Vagina (tissue), 2 donors: ENCODE data around the gene MARK1.
"Not testable (repeated sequence)": the region's sequence is repeated elsewhere in the genome, so short reads cannot be mapped to it uniquely, and the experiment has no call there.

Experiments
- CTCF ChIP-seq, 3 experiments: fragments of 450-650 bp in 2 of 3; fragments of 200-600 bp in 1 of 3; sonication (generic) in 1 of 3; IDR thresholded peaks; one replicate each; pipeline ENCODE4 v1.5.1; 2017 to 2019; ENCODE audit warnings: antibody characterized with exemption in 3 of 3, mild to moderate bottlenecking in 2 of 3, moderate library complexity in 2 of 3
- POLR2A ChIP-seq, 2 donors: fragments of 450-650 bp; IDR thresholded peaks; one replicate each; pipeline ENCODE4 v1.6.1; 2017; ENCODE audit warnings: antibody characterized with exemption in 2 of 2, mild to moderate bottlenecking in 2 of 2, moderate library complexity in 2 of 2
- POLR2AphosphoS5 ChIP-seq, 2 donors: sonication (generic); formaldehyde crosslinking; IDR thresholded peaks; one replicate each; pipeline ENCODE4 v1.9.0; 2017; ENCODE audit warnings: antibody characterized with exemption in 2 of 2, mild to moderate bottlenecking in 2 of 2, low read depth in 1 of 2; ENCODE audit not compliant: insufficient read depth in 1 of 2

DNA sequence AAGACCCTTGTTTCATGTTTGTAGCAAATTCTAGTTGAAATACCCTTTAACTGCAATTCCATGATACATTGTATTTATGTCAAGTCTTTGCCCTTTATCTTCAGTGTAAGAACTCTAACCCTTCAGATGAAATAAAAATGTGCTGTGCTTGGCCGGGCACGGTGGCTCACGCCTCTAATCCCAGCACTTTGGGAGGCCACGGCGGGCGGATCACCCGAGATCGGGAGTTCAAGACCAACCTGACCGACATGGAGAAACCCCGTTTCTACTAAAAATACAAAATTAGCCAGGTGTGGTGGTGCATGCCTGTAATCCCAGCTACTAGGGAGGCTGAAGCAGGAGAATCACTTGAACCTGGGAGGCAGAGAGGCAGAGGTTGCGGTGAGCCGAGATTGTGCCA, 155.8 kb downstream of the MARK1 start:
- TF ChIP-seq CTCF (IDR thresholded peaks at IDR 0.05); POLR2AphosphoS5 (IDR thresholded peaks at IDR 0.05; ENCODE audit: insufficient read depth in 1 of 2, low read depth in 1 of 2); POLR2A (IDR thresholded peaks at IDR 0.05): not testable (repeated sequence)
